Panc1 (cell line): ENCODE measurements around the gene PAK6.

Source experiments
- CTCF ChIP-seq: fragments of 450-650 bp; IDR thresholded peaks from 2 replicates; pipeline ENCODE4 v1.5.1; 2017; ENCODE audit warnings: mild to moderate bottlenecking
- POLR2AphosphoS5 ChIP-seq: IDR thresholded peaks from 2 replicates; pipeline ENCODE4 v1.6.1; 2012; ENCODE audit warnings: mild to moderate bottlenecking, low read depth, low read length, moderate library complexity
- TCF7L2 ChIP-seq: IDR thresholded peaks from 2 replicates; pipeline ENCODE4 v1.6.1; 2011; ENCODE audit warnings: mild to moderate bottlenecking, low read depth, low read length, inconsistent platforms

DNA sequence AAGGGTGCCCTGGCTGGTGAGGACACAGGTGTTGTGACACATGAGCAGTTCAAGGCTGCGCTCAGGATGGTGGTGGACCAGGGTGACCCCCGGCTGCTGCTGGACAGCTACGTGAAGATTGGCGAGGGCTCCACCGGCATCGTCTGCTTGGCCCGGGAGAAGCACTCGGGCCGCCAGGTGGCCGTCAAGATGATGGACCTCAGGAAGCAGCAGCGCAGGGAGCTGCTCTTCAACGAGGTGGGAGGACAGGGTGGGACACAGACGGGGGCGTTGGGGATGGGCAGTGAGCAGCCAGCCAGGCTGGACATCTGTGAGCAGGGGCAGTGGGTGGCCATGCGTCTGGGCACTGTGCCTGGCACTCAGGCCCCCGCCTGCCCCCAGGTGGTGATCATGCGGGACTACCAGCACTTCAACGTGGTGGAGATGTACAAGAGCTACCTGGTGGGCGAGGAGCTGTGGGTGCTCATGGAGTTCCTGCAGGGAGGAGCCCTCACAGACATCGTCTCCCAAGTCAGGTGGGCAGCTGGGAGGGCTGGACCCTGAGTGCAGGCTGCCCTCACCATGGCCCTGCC is 33.7 kb downstream of the PAK6 start:
- TF ChIP-seq CTCF (no peak; the same call in 1 of the 2 replicates), POLR2AphosphoS5 (no peak), TCF7L2 (no peak)
